HG02642 (cell line): ENCODE measurements around the gene ERN1.
A peak's percentile ranks its signal among the peaks of the same experiment; 100 is the strongest.

Experiments used
- ATAC-seq: cut with Tn5 transposase; IDR thresholded peaks from one replicate; pipeline ENCODE4 v1.9.1; 2021; ENCODE audit warnings: mild to moderate bottlenecking; ENCODE audit not compliant: unreplicated experiment, poor library complexity

Gene ERN1

GRCh38 chr17:64091571-64091970 lies 38.4 kb downstream of the ERN1 start:
- ATAC-seq = no peak

- ATAC-seq = no peak
Observed at GRCh38 chr17:64091116-64091515, 38.8 kb downstream of the ERN1 start.

- ATAC-seq = no peak
Observed at GRCh38 chr17:64090144-64090543, 39.8 kb downstream of the ERN1 start.

- no peak for ATAC-seq
Observed at GRCh38 chr17:64087252-64088005, 42.5 kb downstream of the ERN1 start.

- no peak for ATAC-seq
Observed at GRCh38 chr17:64085650-64086005, 44.3 kb downstream of the ERN1 start.

- ATAC-seq = no peak
Observed at GRCh38 chr17:64084940-64085649, 44.8 kb downstream of the ERN1 start.

- ATAC-seq = no peak
Observed at GRCh38 chr17:64084086-64084939, 45.6 kb downstream of the ERN1 start.

GRCh38 chr17:64083563-64084085 lies 46.3 kb downstream of the ERN1 start:
- ATAC-seq = no peak

- ATAC-seq = no peak
Observed at GRCh38 chr17:64083093-64083492, 46.9 kb downstream of the ERN1 start.

- ATAC-seq = peak; percentile 56
Observed at GRCh38 chr17:64081802-64082799, 47.8 kb downstream of the ERN1 start.

- ATAC-seq = no peak
Observed at GRCh38 chr17:64080174-64080618, 49.7 kb downstream of the ERN1 start.

- no peak for ATAC-seq
Observed at GRCh38 chr17:64077379-64077778, 52.6 kb downstream of the ERN1 start.

GRCh38 chr17:64075913-64076312 lies 54.0 kb downstream of the ERN1 start:
- ATAC-seq = peak; percentile 40

- peak; percentile 10 for ATAC-seq
Observed at GRCh38 chr17:64074704-64075426, 55.1 kb downstream of the ERN1 start.

GRCh38 chr17:64073771-64074703 lies 55.9 kb downstream of the ERN1 start:
- ATAC-seq = peak; percentile 67

- ATAC-seq = no peak
Observed at GRCh38 chr17:64071111-64071510, 58.8 kb downstream of the ERN1 start.

GRCh38 chr17:64070213-64070612 lies 59.7 kb downstream of the ERN1 start:
- ATAC-seq = no peak

- no peak for ATAC-seq
Observed at GRCh38 chr17:64069143-64069542, 60.8 kb downstream of the ERN1 start.
